ENCODE measurements around the gene SMAGP.
"Not testable (repeated sequence)": the region's sequence is repeated elsewhere in the genome, so short reads cannot be mapped to it uniquely, and the experiment has no call there.

The SMAGP gene

GRCh38 chr12:51232642-51233041 lies 37.6 kb downstream of the SMAGP start:
- TF ChIP-seq CTCF (IDR thresholded peaks at IDR 0.05; ENCODE audit: unreplicated experiment in 3 of 3) = no peak
- Mint-ChIP-seq H3K36me3 (ENCODE audit: low read depth) (no peaks in the 10 kb centered on the region), H3K4me3 (no peak overlapping the region), H3K27me3 (ENCODE audit: low read depth) (no peaks in the 10 kb centered on the region), H3K4me1 (no peaks in the 10 kb centered on the region), H3K27ac (no peak overlapping the region), H3K9me3 (no peaks in the 10 kb centered on the region)

DNA sequence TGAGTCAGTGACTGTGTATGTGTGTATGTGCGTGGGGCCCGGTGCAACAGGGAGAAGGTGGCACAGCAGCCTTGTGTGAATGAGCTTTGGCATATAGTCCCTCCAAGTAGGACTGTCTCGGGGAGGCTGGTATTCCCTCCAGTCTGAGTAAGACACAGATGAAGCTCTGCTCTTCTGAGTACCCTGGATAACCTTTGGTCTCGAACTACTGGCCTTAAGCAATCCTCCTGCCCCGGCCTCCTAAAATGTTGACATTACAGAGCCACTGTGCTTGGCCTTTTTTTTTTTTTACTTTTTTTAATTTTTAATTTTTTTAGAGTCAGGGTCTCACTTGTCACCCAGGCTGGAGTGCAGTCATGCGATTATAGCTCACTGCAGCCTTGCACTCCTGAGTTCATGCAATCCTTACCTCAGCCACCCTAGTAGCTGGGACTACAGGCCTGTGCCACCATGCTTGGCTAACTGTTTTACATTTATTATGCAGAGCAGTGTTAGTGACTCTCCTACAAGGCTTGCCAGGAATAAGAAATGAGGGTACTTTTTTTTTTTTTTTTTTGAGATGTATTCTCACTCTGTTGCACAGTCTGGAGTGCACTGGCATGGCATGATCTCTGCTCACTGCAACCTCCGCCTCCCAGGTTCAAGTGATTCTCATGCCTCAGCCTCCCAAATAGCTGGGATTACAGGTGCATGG lies 41.0 kb downstream of the SMAGP start:
- Mint-ChIP-seq H3K4me1 (no peaks in the 10 kb centered on the region), H3K27ac (no peak overlapping the region), H3K9me3 (no peaks in the 10 kb centered on the region), H3K36me3 (ENCODE audit: low read depth) (no peaks in the 10 kb centered on the region), H3K4me3 (no peak overlapping the region), H3K27me3 (ENCODE audit: low read depth) (no peaks in the 10 kb centered on the region)
- no peak for TF ChIP-seq CTCF (IDR thresholded peaks at IDR 0.05; ENCODE audit: unreplicated experiment in 3 of 3)

DNA sequence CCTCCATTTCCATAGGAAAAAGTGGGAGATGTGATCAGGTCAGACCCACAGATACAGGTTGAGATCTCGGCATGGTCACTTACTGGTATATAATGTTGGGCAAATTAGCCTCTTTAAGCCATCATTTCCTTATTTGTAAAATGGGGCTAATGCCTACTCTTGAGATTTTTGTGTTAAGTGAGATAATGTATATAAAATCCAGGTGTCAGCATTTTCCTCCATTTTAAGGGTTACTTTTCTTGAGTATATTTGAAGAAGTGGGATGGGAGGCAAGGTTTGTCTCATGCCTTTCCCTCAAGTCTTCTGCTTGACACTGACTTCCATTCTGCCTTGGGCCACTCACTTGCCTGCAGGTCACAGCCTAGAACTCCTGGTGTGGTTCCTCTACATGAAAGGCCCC lies 42.3 kb downstream of the SMAGP start:
- no peaks in the 10 kb centered on the region for H3K27me3 Mint-ChIP-seq (ENCODE audit: low read depth)
- H3K4me3 Mint-ChIP-seq = no peak overlapping the region
- no peak overlapping the region for H3K27ac Mint-ChIP-seq
- no peaks in the 10 kb centered on the region for H3K36me3 Mint-ChIP-seq (ENCODE audit: low read depth)
- TF ChIP-seq CTCF (IDR thresholded peaks at IDR 0.05; ENCODE audit: unreplicated experiment in 3 of 3) = no peak
- no peaks in the 10 kb centered on the region for H3K9me3 Mint-ChIP-seq
- H3K4me1 Mint-ChIP-seq = no peaks in the 10 kb centered on the region

- not testable (repeated sequence) for H3K4me3 Mint-ChIP-seq; H3K27me3 Mint-ChIP-seq (ENCODE audit: low read depth)
Measured at GRCh38 chr12:51227112-51227511, 43.1 kb downstream of the SMAGP start.

DNA sequence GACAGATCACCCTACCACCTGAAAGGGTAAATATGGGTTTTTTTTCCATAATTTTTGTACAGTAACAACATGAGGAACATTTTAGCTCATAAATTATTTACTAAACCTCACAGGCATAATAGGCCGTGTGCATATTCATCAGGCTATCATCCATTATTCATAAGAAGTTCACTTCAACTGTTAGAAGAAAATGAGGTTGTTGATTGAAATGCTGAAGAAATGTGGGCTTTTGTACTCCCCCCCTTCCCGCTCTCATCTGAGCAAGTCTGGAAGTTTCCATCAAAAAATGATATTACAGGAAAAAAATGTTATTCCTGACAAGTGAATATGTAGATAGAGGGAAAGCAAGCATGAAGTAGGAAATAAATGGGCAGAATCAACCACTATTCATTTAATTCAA lies 44.4 kb downstream of the SMAGP start:
- H3K27me3 Mint-ChIP-seq (ENCODE audit: low read depth) = no peaks in the 10 kb centered on the region
- H3K4me3 Mint-ChIP-seq = no peak overlapping the region
- no peaks in the 10 kb centered on the region for H3K4me1 Mint-ChIP-seq
- H3K27ac Mint-ChIP-seq = peak overlapping the region in 1 of 3 experiments; percentile 67
- no peaks in the 10 kb centered on the region for H3K36me3 Mint-ChIP-seq (ENCODE audit: low read depth)
- no peak for TF ChIP-seq CTCF (IDR thresholded peaks at IDR 0.05; ENCODE audit: unreplicated experiment in 3 of 3)
- no peaks in the 10 kb centered on the region for H3K9me3 Mint-ChIP-seq

More at GRCh38 chr12:51227112-51227511, 43.1 kb downstream of the SMAGP start:
- not testable (repeated sequence) for H3K4me1 Mint-ChIP-seq; H3K9me3 Mint-ChIP-seq; H3K36me3 Mint-ChIP-seq (ENCODE audit: low read depth); H3K27ac Mint-ChIP-seq

- no peak for TF ChIP-seq CTCF (IDR thresholded peaks at IDR 0.05; ENCODE audit: unreplicated experiment in 3 of 3)
- Mint-ChIP-seq H3K4me1 (no peaks in the 10 kb centered on the region), H3K9me3 (no peaks in the 10 kb centered on the region), H3K27ac (peak overlapping the region in 2 of 3 experiments; percentile 35 to 67), H3K36me3 (ENCODE audit: low read depth) (no peaks in the 10 kb centered on the region), H3K4me3 (no peak overlapping the region), H3K27me3 (ENCODE audit: low read depth) (no peaks in the 10 kb centered on the region)
Measured at GRCh38 chr12:51225234-51225633, 45.0 kb downstream of the SMAGP start.
